PC-3 (cell line): ENCODE data around the gene CCDC82. TPM values are rescaled to one million over a fixed set of nuclear protein-coding genes. Genes with fewer than 3 reads are reported as not detected.

Experiments used
- ATAC-seq: fragments of 200-7000 bp; cut with Tn5 transposase; 2 replicates; pipeline ENCODE4 v1.9.1; 2020; ENCODE audit warnings: mild to moderate bottlenecking, moderate library complexity
- BruUV-seq: library from RNA; stranded (reverse); fragments of 400-500 nt; replicated peaks from 2 replicates; lab custom pipeline; 2021; lab: Mats Ljungman, UMichigan
- CTCF ChIA-PET: fragments of 300-600 bp; sonication (Branson Sonifier 250); formaldehyde crosslinking; loops from one replicate; lab custom pipeline; 2022; ENCODE audit warnings: antibody characterized with exemption; lab: Charles Lee
- POLR2A ChIA-PET: fragments of 300-600 bp; sonication (Branson Sonifier 250); formaldehyde crosslinking; loops from one replicate; lab custom pipeline; 2022; ENCODE audit warnings: antibody characterized with exemption; ENCODE audit not compliant: unreplicated experiment; lab: Charles Lee
- DNase-seq: peaks from one replicate; pipeline ENCODE4 v3.0.0-alpha.2; 2015
- H2AFZ ChIP-seq: fragments of 300-600 bp; sonication (generic); 2 replicates; pipeline ENCODE4 v1.6.0; 2016; ENCODE audit warnings: antibody characterized with exemption, low read length
- H3F3A ChIP-seq: fragments of 300-600 bp; sonication (generic); one replicate; pipeline ENCODE4 v1.6.0; 2017; ENCODE audit warnings: antibody characterized with exemption, low read length, control low read depth, mild to moderate bottlenecking; ENCODE audit not compliant: unreplicated experiment
- H3K27ac ChIP-seq: fragments of 300-600 bp; sonication (generic); 2 replicates; pipeline ENCODE4 v1.5.1; 2016; ENCODE audit warnings: mild to moderate bottlenecking, low read length
- H3K27me3 ChIP-seq: fragments of 300-600 bp; sonication (generic); 2 replicates; pipeline ENCODE4 v1.6.1; 2016; ENCODE audit warnings: low read length, mixed read lengths
- H3K36me3 ChIP-seq: fragments of 300-600 bp; sonication (generic); 2 replicates; pipeline ENCODE4 v1.6.1; 2016; ENCODE audit warnings: low read depth, mixed run types, low read length, mixed read lengths
- H3K4me1 ChIP-seq: fragments of 300-600 bp; sonication (generic); 2 replicates; pipeline ENCODE4 v1.5.1; 2016; ENCODE audit warnings: low read length; ENCODE audit not compliant: insufficient read depth
- H3K4me2 ChIP-seq: fragments of 300-600 bp; sonication (generic); 2 replicates; pipeline ENCODE4 v1.6.0; 2016; ENCODE audit warnings: low read length
- H3K4me3 ChIP-seq: fragments of 300-600 bp; sonication (generic); 2 replicates; pipeline ENCODE4 v1.5.1; 2016; ENCODE audit warnings: mild to moderate bottlenecking, low read length, mixed read lengths
- H3K79me2 ChIP-seq: fragments of 300-600 bp; sonication (generic); 2 replicates; pipeline ENCODE4 v1.6.1; 2017; ENCODE audit warnings: low read length, mixed read lengths
- H3K9ac ChIP-seq: fragments of 300-600 bp; sonication (generic); 2 replicates; pipeline ENCODE4 v1.6.0; 2016; ENCODE audit warnings: mild to moderate bottlenecking, low read length
- H3K9me2 ChIP-seq: fragments of 300-600 bp; sonication (generic); replicated peaks from 2 replicates; pipeline ENCODE4 v1.6.1; 2016; ENCODE audit warnings: mixed run types, low read length, mixed read lengths
- H3K9me3 ChIP-seq: fragments of 300-600 bp; sonication (generic); 2 replicates; pipeline ENCODE4 v1.6.1; 2016; ENCODE audit warnings: low read length, mixed read lengths
- H4K20me1 ChIP-seq: fragments of 300-600 bp; sonication (generic); 2 replicates; pipeline ENCODE4 v1.6.1; 2016; ENCODE audit warnings: low read length, mixed read lengths
- EZH2 ChIP-seq: fragments of 300-600 bp; sonication (generic); IDR thresholded peaks from one replicate; pipeline ENCODE4 v1.6.1; 2017; ENCODE audit warnings: antibody characterized with exemption, mild to moderate bottlenecking, low read length; ENCODE audit not compliant: unreplicated experiment
- EZH2phosphoT487 ChIP-seq: fragments of 300-600 bp; sonication (generic); IDR thresholded peaks from 2 replicates; pipeline ENCODE4 v1.6.1; 2018; ENCODE audit warnings: mild to moderate bottlenecking, antibody characterized with exemption, low read length, borderline replicate concordance
- intact Hi-C: fragments of 100-400 bp; cut with micrococcal nuclease; formaldehyde crosslinking; loops from 2 replicates; pipeline ENCODE4 v1.9.0; 2023
- total RNA-seq: library from RNA; depleted of rRNA; stranded (reverse); fragments of >200 nt; gene quantifications from 2 replicates; pipeline ENCODE4 v1.2.3, GENCODE V29; 2014
- TF ChIP-seq, protein P1 (sequence below): fragments of 300-600 bp; sonication (generic); conservative IDR thresholded peaks from 2 replicates; pipeline ENCODE4 v1.5.1; 2017; ENCODE audit warnings: antibody characterized with exemption, low read depth, mild to moderate bottlenecking, low read length

CCDC82 gene
- total RNA-seq, 1 experiment from 2014 or later, result 13.5 TPM

DNA sequence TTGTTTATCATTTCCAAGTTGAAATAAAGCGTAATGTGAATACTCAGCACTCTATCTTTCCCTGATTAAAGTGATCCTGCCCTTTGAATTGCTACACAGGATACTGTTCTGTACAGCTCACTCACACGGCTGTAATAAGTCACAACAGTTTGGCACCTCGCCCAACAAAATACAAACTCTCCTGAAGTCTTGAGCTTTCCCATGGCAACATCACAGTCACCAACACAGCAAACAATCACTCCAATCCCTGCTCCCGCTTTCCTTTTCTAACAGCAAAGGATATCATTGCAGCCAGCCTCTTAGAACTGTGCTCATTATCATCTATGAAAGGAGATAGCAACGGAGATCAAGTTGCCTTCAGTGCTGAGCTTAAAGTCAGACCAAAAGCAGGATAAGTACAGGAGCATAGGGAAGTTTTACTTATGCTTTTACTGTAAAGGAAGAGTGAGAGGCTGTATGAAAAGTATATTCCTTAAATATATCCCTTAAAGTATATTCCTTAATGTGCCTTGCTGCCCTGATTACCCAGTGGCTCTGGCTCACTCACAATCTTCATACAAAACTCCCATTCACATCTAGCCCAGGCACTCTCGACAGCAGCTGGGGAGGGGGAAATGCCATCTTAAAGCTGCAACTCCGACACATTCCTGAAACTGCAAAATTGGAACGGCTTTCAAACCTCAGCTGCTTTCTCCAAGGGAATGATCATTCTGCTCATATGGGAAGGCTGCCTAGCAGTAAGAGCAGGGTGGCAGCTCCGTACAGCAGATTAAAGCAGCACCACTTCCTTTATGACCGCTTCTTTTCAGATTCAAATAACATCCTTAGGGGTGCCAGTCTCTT, 82.6 kb downstream of the CCDC82 start:
- H3K27ac ChIP-seq, result peak overlapping the region; percentile 96
- peaks cover 90% of the 10 kb centered on the region for H3K4me1 ChIP-seq
- no peaks in the 10 kb centered on the region for H3K36me3 ChIP-seq
- DNase-seq (peak; percentile 100), ATAC-seq (peak; percentile 68)
- no peaks in the 10 kb centered on the region for H4K20me1 ChIP-seq
- H3K9ac ChIP-seq, result peak overlapping the region; percentile 90
- ChIA-PET POLR2A (interaction anchor here (0.6 to 1.0 kb wide), 6 partner anchors 33 to 478 kb away, joined by 3 to 11 read pairs (median 6); partner anchors contain the start of genes CCDC82, JRKL and MAML2), CTCF (interaction anchor here (1.1 to 2.0 kb wide), 2 partner anchors 36 to 162 kb away, joined by 4 to 11 read pairs; partner anchors contain the start of gene MAML2)
- H3K79me2 ChIP-seq, result peaks cover 60% of the 10 kb centered on the region
- H3F3A ChIP-seq, result peaks cover 23% of the 10 kb centered on the region
- 0 out of 2 replicates have a peak overlapping the region, but pooled peaks have one; percentile 6 for H2AFZ ChIP-seq
- peak overlapping the region; percentile 60 for H3K4me3 ChIP-seq
- intact Hi-C loops, result loop anchor here (1.0 to 2.0 kb wide), 4 partner anchors 32 to 516 kb away; partner anchors contain the start of genes CCDC82 and CEP57
- no peaks in the 10 kb centered on the region for H3K9me3 ChIP-seq
- no peaks in the 10 kb centered on the region for H3K9me2 ChIP-seq
- peak overlapping the region; percentile 86 for H3K4me2 ChIP-seq
- no peaks in the 10 kb centered on the region for H3K27me3 ChIP-seq
- TSS peak; percentile 96 for BruUV-seq
- TF ChIP-seq, protein P1, sequence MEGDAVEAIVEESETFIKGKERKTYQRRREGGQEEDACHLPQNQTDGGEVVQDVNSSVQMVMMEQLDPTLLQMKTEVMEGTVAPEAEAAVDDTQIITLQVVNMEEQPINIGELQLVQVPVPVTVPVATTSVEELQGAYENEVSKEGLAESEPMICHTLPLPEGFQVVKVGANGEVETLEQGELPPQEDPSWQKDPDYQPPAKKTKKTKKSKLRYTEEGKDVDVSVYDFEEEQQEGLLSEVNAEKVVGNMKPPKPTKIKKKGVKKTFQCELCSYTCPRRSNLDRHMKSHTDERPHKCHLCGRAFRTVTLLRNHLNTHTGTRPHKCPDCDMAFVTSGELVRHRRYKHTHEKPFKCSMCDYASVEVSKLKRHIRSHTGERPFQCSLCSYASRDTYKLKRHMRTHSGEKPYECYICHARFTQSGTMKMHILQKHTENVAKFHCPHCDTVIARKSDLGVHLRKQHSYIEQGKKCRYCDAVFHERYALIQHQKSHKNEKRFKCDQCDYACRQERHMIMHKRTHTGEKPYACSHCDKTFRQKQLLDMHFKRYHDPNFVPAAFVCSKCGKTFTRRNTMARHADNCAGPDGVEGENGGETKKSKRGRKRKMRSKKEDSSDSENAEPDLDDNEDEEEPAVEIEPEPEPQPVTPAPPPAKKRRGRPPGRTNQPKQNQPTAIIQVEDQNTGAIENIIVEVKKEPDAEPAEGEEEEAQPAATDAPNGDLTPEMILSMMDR, result no peak
- no peak for TF ChIP-seq EZH2
- no peak for TF ChIP-seq EZH2phosphoT487

DNA sequence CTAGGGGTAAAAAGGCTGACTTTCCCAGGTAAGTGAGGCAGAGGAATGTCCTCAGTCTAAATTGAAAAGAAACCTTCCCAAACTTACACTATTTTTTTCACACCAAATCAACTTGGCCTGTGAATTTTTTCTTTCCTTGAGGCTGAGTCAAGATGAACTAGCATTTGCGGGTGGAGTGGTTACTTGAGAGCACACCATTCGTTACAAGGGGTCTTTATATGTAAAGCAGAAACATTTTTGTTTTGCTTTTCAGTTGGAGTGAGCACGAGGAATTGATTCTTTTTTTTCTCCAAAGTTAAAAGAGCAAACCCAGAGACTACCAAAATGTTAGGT, 83.1 kb downstream of the CCDC82 start:
- ATAC-seq (no peak), DNase-seq (no peak)
- no peaks in the 10 kb centered on the region for H3K9me2 ChIP-seq
- H4K20me1 ChIP-seq, result no peaks in the 10 kb centered on the region
- intact Hi-C loops, result loop anchor here (2.0 kb wide), 2 partner anchors 34 to 516 kb away; partner anchors contain the start of gene CEP57
- CTCF ChIA-PET, result interaction anchor here (1.1 to 2.0 kb wide), 2 partner anchors 37 to 162 kb away, joined by 4 to 11 read pairs; partner anchors contain the start of gene MAML2
- H3K27me3 ChIP-seq, result no peaks in the 10 kb centered on the region
- BruUV-seq, result TSS peak; percentile 80
- H3K36me3 ChIP-seq, result no peaks in the 10 kb centered on the region
- TF ChIP-seq EZH2phosphoT487 (no peak), EZH2 (no peak)
- TF ChIP-seq, protein P1, result no peak
- H3K27ac ChIP-seq, result peak overlapping the region; percentile 96
- peaks cover 65% of the 10 kb centered on the region for H3K79me2 ChIP-seq
- POLR2A ChIA-PET, result interaction anchor here (0.6 to 1.0 kb wide), 5 partner anchors 32 to 477 kb away, joined by 5 to 11 read pairs (median 7); partner anchors contain the start of genes CCDC82, JRKL and MAML2
- peak overlapping the region; percentile 90 for H3K9ac ChIP-seq
- 0 out of 2 replicates have a peak overlapping the region, but pooled peaks have one; percentile 6 for H2AFZ ChIP-seq
- H3K4me2 ChIP-seq, result peak overlapping the region; percentile 86
- no peaks in the 10 kb centered on the region for H3K9me3 ChIP-seq
- H3K4me1 ChIP-seq, result peaks cover 87% of the 10 kb centered on the region
- peak overlapping the region; percentile 53 for H3K4me3 ChIP-seq
- peaks cover 23% of the 10 kb centered on the region for H3F3A ChIP-seq
